ENCODE results near the gene WBP1L.

DNA sequence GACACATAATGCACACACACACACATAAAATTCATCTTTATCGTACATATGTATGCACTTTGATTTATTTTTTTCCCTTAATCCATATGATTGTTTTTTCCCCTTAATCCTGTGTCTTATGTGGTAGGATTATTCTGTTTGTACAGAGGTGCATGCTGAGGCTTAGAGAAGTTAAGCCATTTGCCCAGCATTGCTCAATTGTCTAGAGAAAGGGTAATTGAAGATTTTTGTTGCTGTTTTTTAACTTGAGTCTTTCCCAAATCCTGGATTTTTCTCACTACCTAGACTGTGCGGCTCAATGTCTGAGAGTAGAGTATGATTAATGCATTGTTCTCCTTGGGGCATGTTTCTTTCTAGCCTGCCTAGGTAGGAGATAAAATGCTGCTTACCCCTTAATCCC is 35.0 kb downstream of the WBP1L start:
- TF ChIP-seq, protein P1, sequence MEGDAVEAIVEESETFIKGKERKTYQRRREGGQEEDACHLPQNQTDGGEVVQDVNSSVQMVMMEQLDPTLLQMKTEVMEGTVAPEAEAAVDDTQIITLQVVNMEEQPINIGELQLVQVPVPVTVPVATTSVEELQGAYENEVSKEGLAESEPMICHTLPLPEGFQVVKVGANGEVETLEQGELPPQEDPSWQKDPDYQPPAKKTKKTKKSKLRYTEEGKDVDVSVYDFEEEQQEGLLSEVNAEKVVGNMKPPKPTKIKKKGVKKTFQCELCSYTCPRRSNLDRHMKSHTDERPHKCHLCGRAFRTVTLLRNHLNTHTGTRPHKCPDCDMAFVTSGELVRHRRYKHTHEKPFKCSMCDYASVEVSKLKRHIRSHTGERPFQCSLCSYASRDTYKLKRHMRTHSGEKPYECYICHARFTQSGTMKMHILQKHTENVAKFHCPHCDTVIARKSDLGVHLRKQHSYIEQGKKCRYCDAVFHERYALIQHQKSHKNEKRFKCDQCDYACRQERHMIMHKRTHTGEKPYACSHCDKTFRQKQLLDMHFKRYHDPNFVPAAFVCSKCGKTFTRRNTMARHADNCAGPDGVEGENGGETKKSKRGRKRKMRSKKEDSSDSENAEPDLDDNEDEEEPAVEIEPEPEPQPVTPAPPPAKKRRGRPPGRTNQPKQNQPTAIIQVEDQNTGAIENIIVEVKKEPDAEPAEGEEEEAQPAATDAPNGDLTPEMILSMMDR (IDR thresholded peaks at IDR 0.05) = no peak
- TF ChIP-seq POLR2A (IDR thresholded peaks at IDR 0.05) (no peak), POLR2AphosphoS5 (IDR thresholded peaks at IDR 0.05) (no peak)
